HCT116 (cell line): ENCODE results near the gene CHST9. TPM values are rescaled to one million over a fixed set of nuclear protein-coding genes. Genes with fewer than 3 reads are reported as not detected.
A peak's percentile ranks its signal among the peaks of the same experiment; 100 is the strongest.

Source experiments
- ATAC-seq: fragments of 200-7000 bp; cut with Tn5 transposase; 2 replicates; pipeline ENCODE4 v1.9.1; 2020; ENCODE audit warnings: mild to moderate bottlenecking, moderate library complexity
- BruUV-seq: library from RNA; stranded (reverse); fragments of 400-500 nt; replicated peaks from 2 replicates; lab custom pipeline; 2021; lab: Mats Ljungman, UMichigan
- CTCF ChIA-PET: fragments of 300-600 bp; sonication (Branson Sonifier 250); formaldehyde crosslinking; loops from one replicate; lab custom pipeline; 2021; ENCODE audit warnings: antibody characterized with exemption; lab: Charles Lee
- POLR2A ChIA-PET: fragments of 300-600, 350-600 bp; sonication (Branson Sonifier 250); formaldehyde crosslinking; loops from one replicate; lab custom pipeline; 2021; ENCODE audit warnings: antibody characterized with exemption; lab: Charles Lee
- RAD21 ChIA-PET, 2 experiments: fragments of 300-600 bp; sonication (Branson Sonifier 250); formaldehyde crosslinking; loops; one replicate each; lab custom pipeline; 2023; ENCODE audit warnings: low total read pairs in 2 of 2; ENCODE audit not compliant: uncharacterized antibody in 2 of 2, unreplicated experiment in 2 of 2, low non-redundant PET in 1 of 2; lab: Charles Lee
- DNase-seq: peaks from one replicate; pipeline ENCODE4 v3.0.0-alpha.2; 2010; ENCODE audit warnings: low read depth, low spot score
- H2AFZ ChIP-seq: fragments of 200-600 bp; shearing (Covaris generic), sonication (generic); 2 replicates; pipeline ENCODE4 v1.6.1; 2017; ENCODE audit warnings: low read depth, mixed run types, mixed read lengths, antibody characterized with exemption, low read length; ENCODE audit not compliant: poor library complexity, severe bottlenecking
- H3K27ac ChIP-seq: 2 replicates; pipeline ENCODE4 v1.5.1; 2012; ENCODE audit warnings: low read depth, low read length
- H3K27me3 ChIP-seq: fragments of 200-600 bp; sonication (generic); 2 replicates; pipeline ENCODE4 v1.6.1; 2016; ENCODE audit warnings: mixed run types, low read length, mixed read lengths; ENCODE audit not compliant: insufficient read depth
- H3K36me3 ChIP-seq, 2 experiments: fragments of 200-500 bp in 1 of 2; fragments of 200-600 bp in 1 of 2; sonication (Bioruptor generic) in 1 of 2; sonication (generic) in 1 of 2; 2 replicates each; pipeline versions ENCODE4 v1.5.1 to v1.6.1; 2014 to 2016; ENCODE audit warnings: low read length in 2 of 2, inconsistent platforms in 1 of 2, mixed read lengths in 1 of 2, mixed run types in 1 of 2; ENCODE audit not compliant: insufficient read depth in 2 of 2, control insufficient read depth in 1 of 2
- H3K4me1 ChIP-seq, 2 experiments: fragments of 200-600 bp in 1 of 2; sonication (generic) in 1 of 2; 2 replicates each; pipeline versions ENCODE4 v1.5.1 to v1.6.1; 2012 to 2017; ENCODE audit warnings: low read length in 2 of 2, inconsistent platforms in 1 of 2, mild to moderate bottlenecking in 1 of 2, mixed read lengths in 1 of 2, mixed run types in 1 of 2, moderate library complexity in 1 of 2; ENCODE audit not compliant: insufficient read depth in 2 of 2, control insufficient read depth in 1 of 2
- H3K4me2 ChIP-seq: fragments of 200-600 bp; sonication (generic); 2 replicates; pipeline ENCODE4 v1.6.1; 2017; ENCODE audit warnings: mixed run types, low read length, mixed read lengths
- H3K4me3 ChIP-seq, 2 experiments: fragments of 200-600 bp in 1 of 2; sonication (generic) in 1 of 2; replicated peaks in 1 of 2; 2 replicates each; pipeline ENCODE4 v1.5.1; 2011 to 2016; ENCODE audit warnings: low read length in 2 of 2, control low read depth in 1 of 2, low read depth in 1 of 2, mild to moderate bottlenecking in 1 of 2, mixed read lengths in 1 of 2, mixed run types in 1 of 2
- H3K79me2 ChIP-seq: fragments of 200-600 bp; sonication (generic); 2 replicates; pipeline ENCODE4 v1.6.1; 2017; ENCODE audit warnings: mild to moderate bottlenecking, mixed run types, low read length, moderate library complexity, mixed read lengths; ENCODE audit not compliant: insufficient read depth
- H3K9ac ChIP-seq: fragments of 200-600 bp; sonication (generic); 2 replicates; pipeline ENCODE4 v1.6.1; 2016; ENCODE audit warnings: low read length, mixed read lengths
- H3K9me2 ChIP-seq: fragments of 200-600 bp; sonication (generic), shearing (Covaris generic); 2 replicates; pipeline ENCODE4 v1.6.1; 2017; ENCODE audit warnings: mixed run types, mild to moderate bottlenecking, moderate library complexity; ENCODE audit not compliant: insufficient read depth
- H3K9me3 ChIP-seq, 2 experiments: fragments of 200-500 bp in 1 of 2; fragments of 200-600 bp in 1 of 2; sonication (Bioruptor generic) in 1 of 2; sonication (generic) in 1 of 2; 2 replicates each; pipeline ENCODE4 v1.6.1; 2014 to 2017; ENCODE audit warnings: low read length in 2 of 2, mixed read lengths in 2 of 2, inconsistent platforms in 1 of 2, low read depth in 1 of 2, mild to moderate bottlenecking in 1 of 2, mixed run types in 1 of 2, moderate library complexity in 1 of 2; ENCODE audit not compliant: control insufficient read depth in 1 of 2, insufficient read depth in 1 of 2
- H4K20me1 ChIP-seq: fragments of 200-600 bp; sonication (generic), shearing (Covaris generic); 2 replicates; pipeline ENCODE4 v1.6.1; 2017; ENCODE audit warnings: mixed run types, mild to moderate bottlenecking, moderate library complexity; ENCODE audit not compliant: insufficient read depth
- CTCF ChIP-seq, 3 experiments: fragments of 200-600 bp in 1 of 3; sonication (generic) in 1 of 3; IDR thresholded peaks in 2 of 3; conservative IDR thresholded peaks in 1 of 3; 2 replicates each; pipeline ENCODE4 v1.5.1; 2012 to 2017; ENCODE audit warnings: low read depth in 2 of 3, low read length in 2 of 3, antibody characterized with exemption in 1 of 3, borderline replicate concordance in 1 of 3, control low read depth in 1 of 3, mild to moderate bottlenecking in 1 of 3, mixed read lengths in 1 of 3, mixed run types in 1 of 3, moderate library complexity in 1 of 3; ENCODE audit not compliant: insufficient read depth in 1 of 3
- EGR1 ChIP-seq: IDR thresholded peaks from 2 replicates; pipeline ENCODE4 v1.6.1; 2012; ENCODE audit warnings: low read depth
- ELF1 ChIP-seq: IDR thresholded peaks from 2 replicates; pipeline ENCODE4 v1.6.1; 2012; ENCODE audit warnings: low read depth, borderline replicate concordance
- EZH2 ChIP-seq: fragments of 200-600 bp; sonication (generic); IDR thresholded peaks from 2 replicates; pipeline ENCODE4 v1.6.1; 2017; ENCODE audit warnings: antibody characterized with exemption, mixed run types
- FOSL1 ChIP-seq: IDR thresholded peaks from 2 replicates; pipeline ENCODE4 v1.6.1; 2012; ENCODE audit warnings: low read depth
- JUND ChIP-seq: IDR thresholded peaks from 2 replicates; pipeline ENCODE4 v1.6.1; 2012
- MAX ChIP-seq: IDR thresholded peaks from 2 replicates; pipeline ENCODE4 v1.6.1; 2012
- POLR2AphosphoS5 ChIP-seq: IDR thresholded peaks from 2 replicates; pipeline ENCODE4 v1.6.1; 2011; ENCODE audit warnings: mild to moderate bottlenecking, low read depth, low read length, moderate library complexity
- RAD21 ChIP-seq: IDR thresholded peaks from 2 replicates; pipeline ENCODE4 v1.6.1; 2012; ENCODE audit warnings: low read depth, mild to moderate bottlenecking
- SIN3A ChIP-seq: IDR thresholded peaks from 2 replicates; pipeline ENCODE4 v1.6.1; 2012; ENCODE audit warnings: low read depth
- SP1 ChIP-seq: IDR thresholded peaks from 2 replicates; pipeline ENCODE4 v1.6.1; 2012; ENCODE audit warnings: low read depth
- TCF7L2 ChIP-seq: IDR thresholded peaks from 2 replicates; pipeline ENCODE4 v1.7.0; 2011; ENCODE audit warnings: borderline replicate concordance, inconsistent platforms; ENCODE audit not compliant: insufficient read depth, insufficient read length; ENCODE audit errors: extremely low read depth
- YY1 ChIP-seq: IDR thresholded peaks from 2 replicates; pipeline ENCODE4 v1.6.1; 2011; ENCODE audit warnings: low read length, low read depth, moderate library complexity, mild to moderate bottlenecking; ENCODE audit not compliant: insufficient replicate concordance; ENCODE audit errors: extremely low read depth
- ZFX ChIP-seq: fragments of 450-650 bp; IDR thresholded peaks from 2 replicates; pipeline ENCODE4 v1.6.1; 2017
- ZNF274 ChIP-seq: fragments of 200-500 bp; sonication (Bioruptor generic); IDR thresholded peaks from 2 replicates; pipeline ENCODE4 v1.6.1; 2014; ENCODE audit warnings: mild to moderate bottlenecking, low read depth, low read length, inconsistent platforms
- intact Hi-C: fragments of 100-400 bp; cut with micrococcal nuclease; formaldehyde crosslinking; loops from 2 replicates; pipeline ENCODE4 v1.10.0; 2022
- total RNA-seq: library from RNA; stranded (reverse); gene quantifications from one replicate; pipeline ENCODE4 v1.2.1, GENCODE V29; 2021; ENCODE audit not compliant: unreplicated experiment
- TF ChIP-seq, protein P1 (sequence below): IDR thresholded peaks from 2 replicates; pipeline ENCODE4 v1.6.1; 2012
- TF ChIP-seq, protein P2 (sequence below): IDR thresholded peaks from 2 replicates; pipeline ENCODE4 v1.6.1; 2011; ENCODE audit warnings: mild to moderate bottlenecking, low read length, moderate library complexity; ENCODE audit not compliant: insufficient replicate concordance; ENCODE audit errors: extremely low read depth

CHST9 gene
- total RNA-seq, 1 experiment from 2014 or later: not detected

DNA sequence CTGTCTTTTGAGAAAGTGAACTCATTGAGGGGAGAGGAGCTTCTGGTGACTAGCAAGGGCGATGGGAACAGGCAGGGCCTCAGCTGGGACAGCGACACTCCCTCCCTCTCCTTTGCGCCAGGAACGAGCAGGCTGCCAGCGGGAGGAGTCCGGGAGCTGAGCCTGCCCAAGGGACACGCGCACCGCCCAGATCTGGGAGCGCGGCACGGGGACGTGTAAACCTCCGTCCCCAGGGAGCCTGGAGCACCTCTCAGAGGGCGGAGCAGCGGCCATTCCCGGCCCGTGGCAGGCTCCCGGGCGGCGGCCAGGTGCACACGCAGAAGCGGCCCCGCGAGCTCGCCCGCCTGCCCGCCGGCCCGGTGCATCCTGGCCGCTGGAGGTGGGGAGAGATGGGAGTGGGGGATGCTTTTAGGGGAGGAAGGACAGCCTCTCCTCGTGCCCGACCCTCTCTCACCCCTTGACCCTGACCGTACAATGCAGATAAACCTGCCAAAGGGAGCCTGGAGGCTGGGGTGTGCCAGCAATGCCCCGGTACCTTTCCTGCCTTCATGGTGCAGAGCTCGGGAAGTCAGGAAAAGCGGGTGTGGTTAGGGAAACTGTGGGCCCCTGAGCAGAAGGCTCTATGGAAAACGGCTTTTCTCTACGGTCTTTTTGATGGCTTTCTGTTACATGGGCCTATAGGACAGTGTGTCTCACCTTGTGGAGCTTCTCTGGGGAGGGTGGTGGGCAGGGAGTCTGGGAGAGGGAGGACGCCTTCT is 321.8 kb downstream of the CHST9 start:
- Histone ChIP-seq H3K4me1 (peaks cover 0 to 6% of the 10 kb centered on the region in 2 experiments; a peak in 2 of 4 replicates), H3K9me2 (no peaks in the 10 kb centered on the region), H3K36me3 (no peaks in the 10 kb centered on the region), H3K9me3 (no peaks in the 10 kb centered on the region), H3K9ac (no peak overlapping the region), H3K27ac (no peak overlapping the region), H3K27me3 (peaks cover 14% of the 10 kb centered on the region)
- peak; percentile 90 for ATAC-seq
- BruUV-seq: no TSS peak
- POLR2A ChIA-PET: no interaction called here
- TF ChIP-seq YY1: no peak
- TF ChIP-seq RAD21: no peak
- no peak for TF ChIP-seq POLR2AphosphoS5
- TF ChIP-seq, protein P1, sequence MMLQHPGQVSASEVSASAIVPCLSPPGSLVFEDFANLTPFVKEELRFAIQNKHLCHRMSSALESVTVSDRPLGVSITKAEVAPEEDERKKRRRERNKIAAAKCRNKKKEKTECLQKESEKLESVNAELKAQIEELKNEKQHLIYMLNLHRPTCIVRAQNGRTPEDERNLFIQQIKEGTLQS: no peak
- TF ChIP-seq ZNF274: no peak
- TF ChIP-seq JUND: no peak
- no peak for TF ChIP-seq CTCF (IDR thresholded peaks at IDR 0.05 in 2 of 3, conservative IDR thresholded peaks at IDR 0.05 in 1 of 3; ENCODE audit: borderline replicate concordance in 1 of 3, insufficient read depth in 1 of 3, low read depth in 2 of 3, low read length in 2 of 3)
- no peak for TF ChIP-seq EGR1
- no peak for TF ChIP-seq FOSL1
- no peak for TF ChIP-seq SIN3A
- TF ChIP-seq SP1: no peak
- TF ChIP-seq ELF1: no peak
- TF ChIP-seq, protein P2, sequence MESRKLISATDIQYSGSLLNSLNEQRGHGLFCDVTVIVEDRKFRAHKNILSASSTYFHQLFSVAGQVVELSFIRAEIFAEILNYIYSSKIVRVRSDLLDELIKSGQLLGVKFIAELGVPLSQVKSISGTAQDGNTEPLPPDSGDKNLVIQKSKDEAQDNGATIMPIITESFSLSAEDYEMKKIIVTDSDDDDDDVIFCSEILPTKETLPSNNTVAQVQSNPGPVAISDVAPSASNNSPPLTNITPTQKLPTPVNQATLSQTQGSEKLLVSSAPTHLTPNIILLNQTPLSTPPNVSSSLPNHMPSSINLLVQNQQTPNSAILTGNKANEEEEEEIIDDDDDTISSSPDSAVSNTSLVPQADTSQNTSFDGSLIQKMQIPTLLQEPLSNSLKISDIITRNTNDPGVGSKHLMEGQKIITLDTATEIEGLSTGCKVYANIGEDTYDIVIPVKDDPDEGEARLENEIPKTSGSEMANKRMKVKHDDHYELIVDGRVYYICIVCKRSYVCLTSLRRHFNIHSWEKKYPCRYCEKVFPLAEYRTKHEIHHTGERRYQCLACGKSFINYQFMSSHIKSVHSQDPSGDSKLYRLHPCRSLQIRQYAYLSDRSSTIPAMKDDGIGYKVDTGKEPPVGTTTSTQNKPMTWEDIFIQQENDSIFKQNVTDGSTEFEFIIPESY: no peak
- TF ChIP-seq ZFX: no peak
- no peak for TF ChIP-seq TCF7L2
- TF ChIP-seq EZH2: no peak
- TF ChIP-seq MAX: no peak
- TF ChIP-seq, all 23 proteins: peak for 0
- H2AFZ ChIP-seq: no peak overlapping the region
- intact Hi-C loops: no loop called here
- no peak for DNase-seq
- ChIA-PET RAD21 (no interaction called here), CTCF (no interaction called here)
- peak overlapping the region; percentile 54 for H3K4me2 ChIP-seq
- H3K4me3 ChIP-seq: peak overlapping the region in 1 of 2 experiments; percentile 8; a peak in 1 of 4 replicates
- no peaks in the 10 kb centered on the region for H3K79me2 ChIP-seq
- no peaks in the 10 kb centered on the region; the same call in 1 of the 2 replicates for H4K20me1 ChIP-seq
